ENCODE measurements around the gene BATF3.
"Not testable (repeated sequence)": the region's sequence is repeated elsewhere in the genome, so short reads cannot be mapped to it uniquely, and the experiment has no call there.

The BATF3 gene

GRCh38 chr1:212721388-212722247 lies 22.0 kb upstream of the BATF3 start:
- DNase-seq (ENCODE audit: low read depth in 2 of 2) = peak; percentile 66 to 78
- TF ChIP-seq CTCF (IDR thresholded peaks at IDR 0.05; ENCODE audit: low read depth, low read length) = no peak
- no peak overlapping the region for H3K4me3 ChIP-seq (replicated peaks in 1 of 2; ENCODE audit: low read depth in 2 of 2, low read length in 2 of 2)

GRCh38 chr1:212719633-212720032 lies 20.0 kb upstream of the BATF3 start:
- no peak for TF ChIP-seq CTCF (IDR thresholded peaks at IDR 0.05; ENCODE audit: low read depth, low read length)
- DNase-seq (ENCODE audit: low read depth in 2 of 2) = no peak

GRCh38 chr1:212718499-212718898 lies 18.9 kb upstream of the BATF3 start:
- TF ChIP-seq CTCF (IDR thresholded peaks at IDR 0.05; ENCODE audit: low read depth, low read length) = peak; percentile 35
- no peak overlapping the region for H3K4me3 ChIP-seq (replicated peaks in 1 of 2; ENCODE audit: low read depth in 2 of 2, low read length in 2 of 2)
- peak; percentile 32 to 55 for DNase-seq (ENCODE audit: low read depth in 2 of 2)

More at GRCh38 chr1:212719633-212720032, 20.0 kb upstream of the BATF3 start:
- no peak overlapping the region for H3K4me3 ChIP-seq (replicated peaks in 1 of 2; ENCODE audit: low read depth in 2 of 2, low read length in 2 of 2)

DNA sequence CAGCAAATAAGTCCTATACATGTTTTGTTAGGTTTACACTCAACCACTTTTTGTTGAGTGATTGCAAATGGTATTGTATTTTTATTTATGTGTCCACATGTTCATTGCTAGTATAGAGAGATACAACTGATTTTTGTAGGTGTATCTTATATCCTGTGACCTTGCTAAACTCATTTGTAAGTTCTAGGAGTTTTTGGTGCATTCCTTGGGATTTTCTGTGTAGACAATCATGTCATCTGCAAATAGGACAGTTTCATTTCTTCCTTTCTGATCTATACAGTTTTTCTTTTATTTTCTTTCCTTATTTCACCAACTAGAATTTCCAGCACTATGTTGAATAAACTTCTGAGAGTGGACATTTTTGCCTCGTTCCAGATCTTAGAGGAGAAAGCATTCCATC lies 16.5 kb upstream of the BATF3 start:
- DNase-seq (ENCODE audit: low read depth in 2 of 2) = no peak
- TF ChIP-seq CTCF (IDR thresholded peaks at IDR 0.05; ENCODE audit: low read depth, low read length) = no peak
- H3K4me3 ChIP-seq (replicated peaks in 1 of 2; ENCODE audit: low read depth in 2 of 2, low read length in 2 of 2) = no peak overlapping the region

DNA sequence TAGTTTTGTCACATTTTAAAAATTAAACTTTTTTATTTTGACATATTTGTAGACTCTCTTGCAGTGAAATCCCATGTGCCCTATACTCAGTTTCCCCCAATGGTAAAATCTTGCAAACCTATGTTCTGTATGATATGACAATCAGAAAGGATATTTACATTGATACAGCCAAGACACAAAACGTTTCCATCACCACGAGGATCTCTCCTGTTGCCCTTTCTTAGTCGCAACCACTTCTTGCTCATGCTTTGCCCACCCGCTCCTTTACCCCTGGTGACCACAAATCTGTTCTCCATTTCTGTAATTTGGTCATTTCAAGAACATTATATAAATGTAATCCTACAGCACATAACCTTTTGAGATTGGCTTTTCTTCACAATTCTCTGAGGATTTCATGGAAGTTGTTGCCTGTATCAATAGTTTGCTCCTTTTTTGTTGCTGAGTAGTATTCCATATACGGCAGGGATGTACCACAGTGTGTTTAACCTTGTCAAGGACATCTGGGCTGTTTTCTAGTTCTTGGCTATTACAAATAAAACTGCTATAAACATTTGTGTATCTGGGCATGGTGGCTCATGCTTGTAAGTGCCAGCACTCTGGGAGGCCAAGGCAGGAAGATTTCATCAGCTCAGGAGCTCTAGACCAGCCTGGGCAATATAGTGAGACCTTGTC lies 14.0 kb upstream of the BATF3 start:
- TF ChIP-seq CTCF (IDR thresholded peaks at IDR 0.05; ENCODE audit: low read depth, low read length) = no peak

GRCh38 chr1:212712451-212713303 lies 13.0 kb upstream of the BATF3 start:
- peak; percentile 56 to 79 for DNase-seq (ENCODE audit: low read depth in 2 of 2)
- TF ChIP-seq CTCF (IDR thresholded peaks at IDR 0.05; ENCODE audit: low read depth, low read length) = no peak
- no peak overlapping the region for H3K4me3 ChIP-seq (replicated peaks in 1 of 2; ENCODE audit: low read depth in 2 of 2, low read length in 2 of 2)

More for the DNA sequence above, 14.0 kb upstream of the BATF3 start:
- DNase-seq (ENCODE audit: low read depth in 2 of 2) = no peak
- no peak overlapping the region for H3K4me3 ChIP-seq (replicated peaks in 1 of 2; ENCODE audit: low read depth in 2 of 2, low read length in 2 of 2)

DNA sequence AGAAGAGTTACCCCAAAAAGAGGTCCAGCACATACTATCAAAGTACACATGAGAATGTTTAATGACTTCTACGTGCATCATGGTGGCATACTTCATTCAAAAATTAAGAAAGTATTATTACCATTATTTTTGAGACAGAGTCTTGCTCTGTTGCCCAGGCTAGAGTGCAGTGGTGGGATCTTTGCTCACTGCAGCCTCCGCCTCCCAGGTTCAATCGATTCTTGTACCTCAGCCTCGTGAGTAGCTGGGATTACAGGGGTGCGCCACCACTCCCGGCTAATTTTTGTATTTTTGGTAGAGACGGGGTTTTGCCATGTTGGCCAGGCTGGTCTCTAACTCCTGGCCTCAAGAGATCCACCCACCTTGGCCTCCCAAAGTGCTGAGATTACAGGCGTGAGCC lies 12.3 kb upstream of the BATF3 start:
- DNase-seq (ENCODE audit: low read depth in 2 of 2); H3K4me3 ChIP-seq (replicated peaks in 1 of 2; ENCODE audit: low read depth in 2 of 2, low read length in 2 of 2): not testable (repeated sequence)
